GM19397 (cell line): Measurements from ENCODE around the gene FYCO1.

Experiments
- ATAC-seq: cut with Tn5 transposase; IDR thresholded peaks from one replicate; pipeline ENCODE4 v1.9.1; 2021; ENCODE audit warnings: mild to moderate bottlenecking, moderate library complexity; ENCODE audit not compliant: unreplicated experiment

Gene FYCO1

DNA sequence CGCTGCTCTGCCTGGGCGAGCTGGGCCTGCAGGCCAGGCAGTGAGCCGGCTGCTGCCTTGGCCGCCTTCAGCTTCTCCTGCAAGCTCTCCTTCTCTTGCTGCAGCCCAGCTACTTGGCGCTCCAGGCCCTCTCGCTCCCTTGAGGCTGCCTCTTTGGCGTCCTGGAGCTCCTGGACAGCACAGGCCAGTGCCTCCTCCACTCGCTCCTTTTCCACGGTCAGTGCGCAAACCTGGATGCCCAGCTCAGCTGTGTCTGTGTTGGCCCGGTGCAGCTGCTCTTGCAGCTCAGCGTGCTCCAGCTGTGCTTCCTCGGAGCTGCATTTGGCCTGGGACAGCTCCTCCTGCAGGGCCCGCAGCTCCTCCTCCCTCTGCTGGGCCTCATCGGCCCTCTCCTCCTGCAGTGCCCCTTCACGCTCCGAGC is 29.2 kb downstream of the FYCO1 start:
- no peak for ATAC-seq

DNA sequence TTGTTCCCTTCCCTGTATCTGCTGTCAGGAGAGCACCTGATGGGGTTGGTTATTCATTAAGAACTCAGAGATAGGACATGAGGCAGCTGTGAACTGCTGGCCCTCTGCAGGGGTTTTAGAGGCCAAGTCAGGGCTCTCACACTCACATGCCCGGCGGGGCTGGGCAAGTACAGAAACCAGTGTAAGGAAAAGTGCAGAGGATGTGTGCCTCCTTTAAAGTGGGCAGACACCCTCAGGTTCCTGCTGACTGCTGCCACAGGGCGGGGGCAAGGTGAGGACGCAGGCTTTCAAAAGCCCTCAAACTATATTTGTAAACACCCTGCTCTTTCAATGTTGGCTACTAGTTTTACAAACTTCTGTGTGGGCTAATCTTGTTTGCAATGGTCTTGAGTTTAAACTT is 30.0 kb downstream of the FYCO1 start:
- ATAC-seq: no peak

DNA sequence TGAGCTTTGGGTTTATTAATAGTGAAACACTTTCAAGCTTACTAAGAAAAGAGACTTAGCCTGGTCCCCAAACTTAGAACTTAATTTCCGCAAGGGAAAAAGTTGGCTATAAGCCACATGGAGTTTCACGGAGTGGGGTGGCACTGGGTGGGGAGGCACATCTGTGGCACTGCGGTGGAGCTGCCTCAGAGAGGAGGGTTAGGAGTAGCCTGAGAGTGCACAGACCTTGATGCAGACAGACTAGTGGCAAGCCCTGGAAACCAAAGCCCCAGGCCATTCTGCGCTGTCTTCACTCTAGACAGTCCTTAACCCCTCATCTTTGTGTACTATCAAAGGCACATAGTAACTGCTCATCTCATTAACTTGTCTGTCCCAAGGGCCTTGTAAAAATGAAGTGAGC is 30.4 kb downstream of the FYCO1 start:
- no peak for ATAC-seq

DNA sequence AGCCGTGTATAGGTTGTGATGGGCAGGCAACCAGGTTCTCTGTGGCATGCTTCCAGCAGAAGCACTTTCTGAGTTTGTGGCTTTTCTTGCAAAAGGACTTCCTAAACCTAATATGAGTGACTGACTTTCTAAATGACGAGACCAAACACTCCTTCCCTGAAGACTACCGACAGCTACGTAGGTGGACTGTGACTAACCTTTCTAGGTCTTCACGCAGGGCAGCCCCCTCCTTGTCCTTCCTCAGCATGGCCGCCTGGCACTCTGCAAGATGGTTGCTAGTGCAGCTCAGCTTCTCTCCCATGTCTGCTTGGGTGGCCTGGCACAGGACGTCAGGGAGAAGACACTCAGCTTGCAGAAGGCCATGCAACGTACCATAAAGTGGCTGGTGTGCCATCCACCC is 31.5 kb downstream of the FYCO1 start:
- no peak for ATAC-seq

DNA sequence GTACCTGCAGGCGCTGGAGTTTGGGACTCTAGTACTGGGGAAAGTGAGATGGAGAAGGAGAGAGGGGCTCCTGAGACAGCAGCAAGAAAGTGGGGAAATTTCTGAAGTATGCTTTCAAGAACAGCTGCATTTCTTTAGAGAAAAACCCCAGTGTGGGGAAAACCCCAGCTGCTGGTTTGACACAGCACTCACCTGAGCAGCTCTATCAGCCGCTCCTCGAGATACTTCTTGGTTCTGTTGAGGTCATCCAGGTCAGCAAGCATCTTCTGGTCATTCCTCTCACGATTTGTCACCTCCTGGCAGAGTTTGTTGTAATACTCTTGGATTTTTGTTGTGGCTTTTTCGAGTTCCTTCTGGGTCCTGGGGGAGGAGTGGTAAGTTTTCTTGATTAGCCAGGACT is 33.6 kb downstream of the FYCO1 start:
- peak; percentile 50 for ATAC-seq

DNA sequence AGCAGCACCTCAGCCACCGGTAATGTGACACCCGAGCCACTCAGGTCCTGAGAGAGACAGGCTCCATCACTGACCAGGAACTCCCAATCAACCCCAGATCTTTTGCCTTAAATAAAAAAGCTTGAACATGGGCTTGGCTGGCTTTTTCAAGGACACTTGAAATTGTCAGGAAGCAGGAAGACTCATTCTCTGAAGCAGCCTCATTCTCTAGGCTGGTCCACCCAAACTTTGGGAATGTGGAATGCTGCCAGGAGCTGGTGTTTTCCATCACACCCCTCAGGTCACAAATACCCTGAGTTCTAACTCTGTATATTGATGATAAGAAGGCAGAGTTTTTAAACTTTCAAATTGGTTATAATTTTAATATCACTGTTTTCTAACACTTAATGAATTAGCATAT is 35.3 kb downstream of the FYCO1 start:
- no peak for ATAC-seq

DNA sequence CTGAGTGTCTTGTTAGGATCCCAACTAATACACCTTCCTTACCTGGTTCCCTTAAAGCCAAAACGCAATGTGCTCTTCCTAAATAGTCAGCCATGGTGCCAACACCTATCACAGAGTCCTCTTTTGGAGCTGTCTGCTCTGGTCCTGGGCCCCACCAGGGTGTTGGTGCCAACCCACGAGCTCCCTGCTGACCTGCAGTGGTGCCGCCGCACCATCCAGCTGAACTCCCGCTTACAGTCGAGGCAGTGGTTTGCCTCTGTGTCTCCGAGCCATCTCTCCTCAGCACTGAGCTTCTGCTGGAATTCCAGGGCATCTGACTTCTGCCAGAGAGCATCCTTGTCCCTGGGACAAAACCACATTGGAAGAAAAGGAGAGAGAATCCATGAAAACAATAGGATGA is 36.4 kb downstream of the FYCO1 start:
- ATAC-seq: no peak

DNA sequence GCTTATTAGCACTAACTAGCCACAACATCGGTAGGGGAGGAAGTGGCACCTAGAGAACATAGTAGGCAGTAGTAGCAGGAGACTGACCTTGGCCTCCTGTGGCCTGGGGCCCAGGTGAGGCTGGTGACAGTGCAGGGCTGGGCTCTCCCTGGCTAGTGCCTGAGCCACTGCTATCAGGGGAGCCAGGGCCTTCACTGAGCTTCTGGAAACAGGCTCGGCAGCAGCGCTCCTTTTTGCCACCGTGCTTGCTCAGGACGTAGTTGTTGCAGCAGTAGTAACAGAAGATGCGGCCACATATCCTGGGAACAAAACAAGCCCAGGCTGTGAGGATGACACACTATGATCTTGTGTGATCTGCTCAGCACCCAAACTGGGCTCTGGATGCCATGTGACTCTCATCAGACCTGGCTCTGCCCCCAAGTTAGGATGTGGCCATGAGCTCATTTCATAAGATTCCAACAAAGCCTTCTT is 37.3 kb downstream of the FYCO1 start:
- ATAC-seq: no peak

DNA sequence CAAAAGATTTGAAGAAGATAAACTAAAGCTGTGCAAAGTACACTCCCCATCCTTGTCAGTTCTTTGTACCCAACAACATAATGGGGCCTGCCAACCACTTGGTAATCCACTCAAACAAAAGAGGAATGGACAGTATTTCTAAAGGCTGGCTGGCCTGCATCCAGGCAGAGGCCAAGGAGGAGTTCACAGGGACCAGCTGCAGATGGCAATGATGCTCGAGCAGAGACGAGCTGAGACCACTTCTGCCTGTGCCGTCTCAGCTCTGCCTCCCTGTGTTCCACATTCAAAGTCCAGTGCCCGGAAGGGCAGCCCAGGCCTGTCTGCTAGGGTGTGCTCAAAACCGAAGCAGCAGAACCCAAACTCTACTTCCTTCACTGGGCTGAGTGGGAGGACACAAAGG is 38.0 kb downstream of the FYCO1 start:
- ATAC-seq: no peak

DNA sequence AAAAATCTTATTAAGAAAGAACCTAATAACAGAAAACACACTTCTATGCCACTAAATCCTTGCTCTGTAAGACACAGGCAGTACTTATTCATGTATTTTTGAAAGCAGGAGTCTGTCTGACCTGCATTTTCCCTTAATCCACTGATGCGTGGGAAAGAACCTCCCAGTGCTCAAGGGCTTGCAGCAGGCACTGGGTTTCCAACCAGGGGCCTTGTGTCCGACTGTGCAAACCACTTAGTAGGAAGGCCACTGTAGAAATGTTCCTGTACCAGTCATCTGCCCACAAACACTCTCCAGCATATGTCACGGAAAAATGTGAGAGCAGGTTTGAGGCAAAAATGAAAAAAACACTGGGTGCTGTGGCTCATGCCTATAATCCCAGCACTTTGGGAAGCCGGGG is 39.9 kb downstream of the FYCO1 start:
- ATAC-seq: no peak

DNA sequence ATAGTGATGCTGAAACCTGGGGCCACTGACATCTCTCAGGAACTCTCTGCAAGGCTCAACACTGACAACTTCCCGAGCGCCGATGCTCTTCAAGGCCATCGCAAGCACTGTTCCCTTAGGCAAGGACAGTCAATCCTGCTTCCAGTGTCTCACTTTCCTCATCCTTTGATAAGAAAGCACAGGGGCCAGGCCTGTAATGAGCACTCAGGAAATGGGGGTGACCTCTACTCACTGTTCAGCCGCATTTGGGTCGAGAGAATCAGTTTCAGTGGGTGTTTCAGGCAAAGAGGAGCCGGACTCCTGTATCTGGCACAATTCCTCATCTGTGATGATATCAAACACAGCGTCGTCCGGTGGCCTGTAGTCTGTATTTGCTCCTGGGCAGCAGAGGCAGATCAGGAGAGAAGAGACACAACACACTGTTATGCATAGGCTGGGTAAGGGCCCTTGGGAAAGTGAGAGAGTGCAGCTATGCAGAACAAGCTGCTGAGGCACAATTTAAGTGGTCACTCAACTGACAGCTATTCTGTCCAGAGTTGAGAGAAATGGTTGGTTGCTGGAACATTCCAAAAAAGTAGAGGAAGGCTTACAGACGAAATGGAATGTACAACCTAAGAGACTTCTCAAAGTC is 40.5 kb downstream of the FYCO1 start:
- ATAC-seq: no peak

DNA sequence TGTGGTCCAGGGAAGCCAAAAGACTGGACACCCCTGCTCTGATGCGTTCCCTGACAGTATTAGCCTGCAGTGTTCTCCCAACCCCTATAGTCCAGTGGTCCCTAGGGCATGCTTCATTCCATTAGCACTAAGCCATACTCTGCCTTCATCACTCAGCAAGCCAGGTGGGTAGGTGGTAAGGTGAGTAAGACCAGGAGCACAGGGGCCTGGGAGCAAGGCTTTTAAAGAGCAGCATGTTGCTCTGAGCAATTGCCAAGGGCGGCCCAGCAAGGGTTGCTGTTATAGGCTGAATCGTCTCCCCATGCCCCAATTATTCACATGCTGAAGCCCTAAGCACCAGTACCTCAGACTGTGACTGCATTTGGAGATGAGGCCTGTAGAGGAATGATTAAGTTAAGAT is 41.3 kb downstream of the FYCO1 start:
- no peak for ATAC-seq

DNA sequence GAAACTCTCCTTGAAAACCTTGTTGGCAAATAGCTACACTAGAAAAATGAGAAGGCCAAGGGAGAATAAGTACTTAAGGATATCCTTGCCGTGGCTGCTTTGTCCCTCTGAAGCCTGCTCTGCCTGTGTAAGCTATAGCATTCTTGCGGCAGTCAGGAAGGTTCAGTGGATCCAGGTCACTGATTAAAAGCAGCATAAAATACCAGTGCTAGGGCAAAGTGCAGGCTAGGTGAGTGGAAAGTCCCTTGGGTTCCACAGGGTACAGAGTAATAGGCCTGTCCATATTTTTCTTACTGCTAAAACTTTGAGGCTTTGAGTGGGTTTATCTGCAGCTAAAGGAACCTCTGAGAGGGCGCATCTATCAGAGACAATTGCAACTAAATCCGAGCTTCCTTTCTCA is 42.1 kb downstream of the FYCO1 start:
- no peak for ATAC-seq

DNA sequence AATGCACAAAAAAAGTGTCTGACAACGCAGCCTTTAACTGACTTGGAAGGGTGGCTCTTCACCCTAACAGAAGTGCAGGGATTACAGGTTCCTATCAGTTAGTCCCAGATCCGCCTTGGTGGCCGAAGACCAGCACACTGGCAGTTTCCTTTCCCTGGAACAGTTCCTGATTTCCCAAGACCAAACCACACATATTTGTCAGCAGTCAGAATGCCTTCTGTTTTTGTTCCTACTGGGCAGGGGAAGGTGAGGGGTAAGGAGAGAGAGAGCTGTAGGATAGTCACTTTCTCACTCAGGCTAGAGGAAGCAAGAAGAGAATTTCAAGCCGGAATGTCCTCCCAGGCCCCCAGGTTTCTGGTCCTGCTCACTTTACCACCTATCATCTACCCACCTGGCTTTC is 43.2 kb downstream of the FYCO1 start:
- no peak for ATAC-seq

DNA sequence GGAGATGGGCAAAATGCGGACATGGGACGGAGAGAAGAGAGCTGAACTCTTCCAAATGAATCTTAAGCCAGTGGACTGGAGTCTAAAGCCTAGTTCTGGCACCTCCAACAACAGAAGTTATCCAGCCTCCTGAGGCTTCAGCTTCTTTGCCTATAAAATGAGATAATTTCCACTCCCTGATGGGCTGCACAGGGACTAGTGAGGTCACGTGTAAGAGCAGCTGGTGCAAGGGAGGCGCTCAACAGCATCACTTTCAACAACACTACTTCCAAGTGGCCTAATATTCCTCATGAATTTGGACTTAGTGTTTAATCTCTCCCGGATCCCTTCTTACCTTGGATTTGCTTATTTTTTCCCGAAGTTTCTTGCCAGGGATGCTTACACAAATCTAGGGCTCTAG is 43.7 kb downstream of the FYCO1 start:
- ATAC-seq: no peak

DNA sequence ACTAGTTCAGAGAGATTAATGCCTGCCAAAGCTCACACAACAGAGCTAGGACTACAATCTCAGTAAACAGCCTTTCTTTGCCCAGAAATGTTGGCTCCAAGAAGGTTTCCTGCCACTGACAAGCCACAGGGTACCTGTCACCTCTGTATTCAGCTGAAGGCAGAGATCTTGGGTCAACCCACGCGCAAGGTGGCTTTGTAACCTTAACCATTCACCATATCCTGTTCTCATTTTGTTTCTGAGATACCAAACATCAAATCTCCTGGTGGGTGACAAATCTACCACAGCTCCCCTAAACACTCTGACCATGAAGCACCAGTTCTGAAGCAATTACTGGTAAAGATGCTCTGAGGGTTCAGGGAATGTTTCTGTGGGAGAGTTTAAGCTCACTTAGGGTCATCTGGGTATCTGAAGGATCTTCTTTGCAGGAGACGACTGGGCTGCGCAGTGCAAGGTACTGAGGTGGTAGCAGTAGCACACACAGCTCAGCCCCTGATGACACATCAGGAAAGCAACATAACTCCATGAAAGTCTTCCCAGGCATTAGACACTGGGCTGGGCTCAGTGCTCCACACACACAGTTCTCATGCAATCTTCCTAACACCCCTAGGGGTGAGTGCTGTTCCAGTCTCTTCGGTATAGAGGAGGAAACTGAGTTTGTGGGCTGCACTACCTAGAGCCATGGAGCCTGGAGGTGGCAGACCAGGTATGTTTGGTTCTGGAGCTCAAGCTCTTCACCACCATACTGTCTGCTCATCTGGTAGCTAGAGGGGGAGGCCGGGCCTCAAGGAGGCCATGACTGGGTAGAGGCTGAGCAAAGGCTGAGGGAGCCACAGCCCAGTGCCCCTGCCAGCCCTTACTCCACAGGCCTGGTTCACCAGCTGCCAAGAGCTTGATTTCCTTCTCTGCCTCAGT is 44.7 kb downstream of the FYCO1 start:
- no peak for ATAC-seq

DNA sequence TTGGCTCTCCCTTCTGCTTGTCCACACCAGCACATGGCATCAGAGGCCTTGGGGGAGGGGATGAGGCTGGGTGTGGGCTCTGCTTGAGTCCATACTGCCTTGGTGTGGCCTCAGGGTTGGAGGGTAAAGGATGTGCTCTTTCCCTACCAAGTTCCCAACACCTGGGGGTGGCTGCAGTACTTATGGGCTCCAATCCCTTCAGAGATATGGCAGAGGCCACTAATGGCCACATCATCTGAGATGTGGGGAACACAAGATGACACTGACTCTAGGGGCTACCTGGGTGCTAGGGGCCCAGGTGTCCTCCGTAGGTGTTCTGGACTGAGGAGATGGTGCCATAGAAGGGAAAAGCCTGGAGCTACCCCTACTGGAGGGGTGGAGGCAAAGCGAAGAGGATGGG is 45.5 kb downstream of the FYCO1 start:
- ATAC-seq: no peak

DNA sequence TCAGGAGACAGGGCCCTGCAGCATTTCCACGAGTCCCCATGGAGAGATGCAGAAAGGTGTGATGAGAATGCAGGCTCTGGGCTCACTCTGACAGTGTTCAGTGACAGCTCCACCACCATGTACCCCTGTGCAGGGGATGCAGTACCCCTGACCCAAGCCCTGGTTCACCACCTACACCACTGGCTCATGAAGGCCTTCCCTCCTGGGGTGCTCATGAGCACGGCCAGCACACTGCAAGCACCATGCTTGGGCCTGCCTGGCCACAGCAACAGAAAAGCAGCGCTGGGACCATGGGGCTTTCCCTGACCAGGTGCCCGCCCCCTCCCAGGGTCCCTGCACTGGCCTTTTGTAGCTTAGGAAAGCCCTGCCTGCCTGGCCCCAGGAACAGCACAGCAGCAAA is 46.2 kb downstream of the FYCO1 start:
- ATAC-seq: no peak

DNA sequence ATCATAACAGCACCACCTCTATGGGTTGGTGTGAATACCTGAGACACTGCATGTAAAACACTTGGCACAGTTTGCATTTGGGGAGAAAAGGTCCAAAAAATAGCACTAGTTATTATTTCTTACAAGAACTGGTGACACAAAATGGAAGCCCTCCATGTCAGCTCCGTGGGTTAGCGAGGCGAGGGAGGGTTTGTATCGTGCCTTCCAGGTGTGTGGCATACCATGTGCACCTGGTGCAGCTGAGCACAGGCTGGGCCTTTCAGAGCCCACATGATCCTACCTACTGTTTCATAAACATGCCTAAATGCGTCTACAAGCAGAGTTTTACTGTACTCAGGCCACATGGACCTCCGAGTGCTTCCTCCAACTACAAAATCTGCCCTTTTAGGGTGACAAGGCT is 46.7 kb downstream of the FYCO1 start:
- ATAC-seq: no peak

DNA sequence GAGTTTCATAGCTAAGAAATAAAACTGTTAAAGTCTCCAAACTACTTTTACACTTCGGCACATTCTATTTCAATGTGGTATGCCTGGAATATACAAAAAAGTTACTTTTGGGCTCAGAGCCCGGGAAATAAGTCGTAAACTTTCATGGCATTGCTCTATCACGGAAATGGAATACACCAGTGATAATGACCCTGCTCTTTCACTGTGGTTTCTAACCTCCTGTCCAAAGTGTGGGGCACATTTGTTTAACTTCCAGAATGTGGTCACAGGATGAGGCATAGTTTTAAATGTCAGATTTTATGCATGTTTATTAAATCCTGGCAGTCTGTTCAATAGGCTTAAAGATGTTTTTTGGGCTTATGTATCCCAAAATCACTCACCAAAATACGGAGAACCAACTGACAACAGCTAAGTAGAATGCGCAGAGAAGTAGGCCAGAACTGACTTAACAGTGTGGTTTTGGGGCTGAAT is 47.3 kb downstream of the FYCO1 start:
- no peak for ATAC-seq

DNA sequence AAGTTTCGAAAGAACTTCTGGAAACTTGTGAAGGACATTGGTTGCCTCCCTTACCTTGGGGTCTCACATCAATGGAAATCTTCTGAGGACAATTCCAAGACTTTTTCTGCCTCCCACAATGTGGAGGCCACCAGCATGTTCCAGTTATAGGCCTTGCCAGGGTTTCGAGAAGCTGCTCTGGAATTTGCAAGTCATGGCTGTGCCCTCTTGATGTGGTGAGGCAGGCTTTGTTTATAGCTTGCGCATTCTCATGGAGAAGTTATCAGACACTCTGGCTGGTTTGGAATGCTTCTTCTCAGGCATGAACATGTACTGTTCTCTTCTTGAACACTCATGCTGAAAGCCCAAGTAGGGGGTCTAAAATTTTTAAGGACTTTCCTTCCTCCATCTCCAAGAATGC is 48.3 kb downstream of the FYCO1 start:
- ATAC-seq: no peak

DNA sequence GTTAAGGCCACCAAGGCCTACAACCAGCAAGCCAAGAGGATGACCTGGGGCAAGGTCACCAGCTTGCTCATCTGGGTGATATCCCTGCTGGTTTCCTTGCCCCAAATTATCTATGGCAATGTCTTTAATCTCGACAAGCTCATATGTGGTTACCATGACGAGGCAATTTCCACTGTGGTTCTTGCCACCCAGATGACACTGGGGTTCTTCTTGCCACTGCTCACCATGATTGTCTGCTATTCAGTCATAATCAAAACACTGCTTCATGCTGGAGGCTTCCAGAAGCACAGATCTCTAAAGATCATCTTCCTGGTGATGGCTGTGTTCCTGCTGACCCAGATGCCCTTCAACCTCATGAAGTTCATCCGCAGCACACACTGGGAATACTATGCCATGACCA is 48.7 kb downstream of the FYCO1 start:
- no peak for ATAC-seq
